HG03097 (cell line): ENCODE results near the gene GJB2.
"Not testable (repeated sequence)": the region's sequence is repeated elsewhere in the genome, so short reads cannot be mapped to it uniquely, and the experiment has no call there.

Source experiments
- ATAC-seq: cut with Tn5 transposase; IDR thresholded peaks from one replicate; pipeline ENCODE4 v1.9.1; 2021; ENCODE audit not compliant: unreplicated experiment, low FRiP score

GJB2 gene

GRCh38 chr13:20171364-20171763, 21.4 kb downstream of the GJB2 start:
- no peak for ATAC-seq

DNA sequence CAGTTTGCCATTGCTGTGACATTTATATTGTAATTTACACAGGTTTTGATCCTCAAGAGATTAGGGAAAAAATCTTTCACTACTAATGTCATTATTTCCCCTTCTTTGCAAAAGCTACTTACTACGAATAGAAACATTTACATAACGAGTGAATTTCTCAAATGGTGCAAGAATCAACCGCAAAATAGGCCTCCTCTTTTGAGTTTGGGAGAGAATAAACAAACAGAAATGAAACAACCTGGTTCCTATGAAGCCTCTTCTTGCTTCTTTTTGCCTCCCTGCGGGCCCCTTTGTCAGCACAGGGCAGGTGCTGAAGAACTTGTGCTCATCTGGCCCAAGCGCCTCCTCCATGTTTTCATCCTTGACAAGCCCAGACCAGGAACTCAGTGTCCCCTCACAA, 21.8 kb downstream of the GJB2 start:
- ATAC-seq: no peak

DNA sequence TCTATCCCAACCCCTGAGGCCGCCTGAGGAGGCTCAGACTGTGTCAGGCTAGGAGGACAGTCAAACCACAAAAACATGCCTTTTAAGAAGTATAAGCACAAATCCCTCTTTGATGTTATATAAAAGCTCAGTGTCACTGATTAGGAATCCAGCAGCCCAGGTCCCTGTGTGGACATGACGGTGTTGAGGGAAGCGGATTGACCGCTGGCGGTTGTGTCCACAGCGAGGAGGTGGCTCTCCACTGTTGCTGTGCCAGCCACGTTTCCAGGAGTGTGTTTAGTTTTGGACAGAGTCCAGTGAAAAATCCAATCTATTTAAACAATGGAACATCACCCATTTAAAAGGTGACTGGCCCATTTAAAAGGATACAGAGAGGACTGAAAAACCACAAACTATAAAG, 24.3 kb downstream of the GJB2 start:
- no peak for ATAC-seq

- no peak for ATAC-seq
Measured at GRCh38 chr13:20165417-20166257, 27.1 kb downstream of the GJB2 start.

DNA sequence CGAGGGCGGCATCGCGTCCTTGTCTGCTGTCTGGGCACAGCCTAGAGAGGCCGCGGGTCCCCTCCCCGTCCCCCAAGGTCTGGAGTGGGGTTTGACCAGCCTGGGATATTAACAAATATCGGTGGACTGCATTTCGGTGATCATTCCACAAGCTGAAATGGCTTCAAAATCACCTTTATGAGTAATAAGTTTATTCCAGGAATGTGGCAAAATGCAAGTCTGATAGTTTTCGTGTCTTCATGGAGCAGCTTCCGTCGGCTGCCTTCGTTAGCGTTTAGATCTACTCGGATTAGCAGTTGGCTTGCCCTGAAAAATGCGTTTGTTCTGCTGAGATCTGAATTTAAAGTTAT, 30.8 kb downstream of the GJB2 start:
- no peak for ATAC-seq

- ATAC-seq: peak; percentile 45
Measured at GRCh38 chr13:20161275-20161950, 31.3 kb downstream of the GJB2 start.

GRCh38 chr13:20160306-20161274, 32.1 kb downstream of the GJB2 start, which contains the start of gene GJA3:
TSS of gene GJA3 (minus strand) at chr13:20161052. CDS start at chr13:20143288, 17,764 bp downstream.
- ATAC-seq: peak; percentile 45

DNA sequence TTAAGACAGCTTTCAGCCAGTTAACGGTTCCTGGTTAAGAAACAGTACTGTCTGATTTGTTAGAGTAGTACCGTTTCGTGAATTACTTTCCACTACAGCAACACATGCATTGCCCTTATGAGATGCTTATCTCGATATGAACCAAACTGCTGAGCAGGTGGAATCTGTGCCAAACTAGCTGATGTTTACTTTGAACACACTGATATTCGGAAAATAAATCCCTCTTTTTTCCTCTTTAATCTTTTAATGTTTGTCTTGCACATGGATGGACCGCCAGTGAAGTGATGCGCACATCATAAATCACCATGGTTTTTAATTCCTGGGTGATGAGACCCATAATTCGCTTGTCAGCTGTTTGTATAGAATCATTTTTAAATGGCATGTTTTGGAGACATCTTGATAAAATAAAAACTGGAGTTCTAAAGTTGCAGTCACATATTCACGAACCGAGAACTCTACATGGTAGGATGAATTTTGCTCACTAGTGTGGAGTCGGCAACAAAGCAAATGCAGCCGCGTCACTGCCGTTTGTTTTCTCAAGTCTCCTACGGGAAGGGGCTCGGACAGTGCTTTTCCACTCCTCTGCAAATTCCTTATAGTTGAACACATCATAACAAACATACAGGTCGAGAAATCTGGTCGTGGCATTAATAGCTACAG, 33.0 kb downstream of the GJB2 start:
- ATAC-seq: no peak

- ATAC-seq: no peak
Measured at GRCh38 chr13:20157151-20157796, 35.5 kb downstream of the GJB2 start.

DNA sequence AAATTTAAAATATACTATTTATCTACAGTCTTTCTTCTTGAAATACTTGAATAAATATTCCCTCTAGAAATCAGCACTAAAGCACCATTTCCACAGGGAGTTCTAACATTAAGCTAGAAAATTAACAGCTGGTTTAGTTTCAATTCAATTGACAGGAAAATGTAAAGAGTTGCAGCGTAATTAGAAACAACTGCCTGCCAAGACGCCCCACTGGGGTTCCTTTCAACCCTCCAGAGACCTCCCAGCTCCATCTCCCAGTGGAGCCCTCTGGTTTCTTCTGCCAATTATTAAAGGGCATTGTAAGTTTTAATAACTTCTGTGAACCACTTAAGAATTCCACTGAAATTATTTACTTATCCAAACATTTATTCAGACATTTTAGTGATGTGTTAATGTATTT, 36.0 kb downstream of the GJB2 start:
- no peak for ATAC-seq

DNA sequence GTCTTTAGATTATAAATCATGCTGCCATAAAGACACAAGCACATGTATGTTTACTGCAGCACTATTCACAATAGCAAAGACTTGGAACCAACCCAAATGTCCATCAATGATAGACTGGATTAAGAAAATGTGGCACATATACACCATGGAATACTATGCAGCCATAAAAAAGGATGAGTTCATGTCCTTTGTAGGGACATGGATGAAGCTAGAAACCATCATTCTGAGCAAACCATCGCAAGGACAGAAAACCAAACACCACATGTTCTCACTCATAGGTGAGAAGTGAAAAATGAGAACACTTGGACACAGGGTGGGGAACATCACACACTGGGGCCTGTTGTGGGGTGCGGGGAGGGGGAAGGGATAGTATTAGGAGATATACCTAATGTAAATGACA, 39.4 kb downstream of the GJB2 start:
- ATAC-seq: not testable (repeated sequence)

GRCh38 chr13:20151612-20152011, 41.1 kb downstream of the GJB2 start:
- no peak for ATAC-seq

GRCh38 chr13:20151016-20151415, 41.7 kb downstream of the GJB2 start:
- no peak for ATAC-seq

DNA sequence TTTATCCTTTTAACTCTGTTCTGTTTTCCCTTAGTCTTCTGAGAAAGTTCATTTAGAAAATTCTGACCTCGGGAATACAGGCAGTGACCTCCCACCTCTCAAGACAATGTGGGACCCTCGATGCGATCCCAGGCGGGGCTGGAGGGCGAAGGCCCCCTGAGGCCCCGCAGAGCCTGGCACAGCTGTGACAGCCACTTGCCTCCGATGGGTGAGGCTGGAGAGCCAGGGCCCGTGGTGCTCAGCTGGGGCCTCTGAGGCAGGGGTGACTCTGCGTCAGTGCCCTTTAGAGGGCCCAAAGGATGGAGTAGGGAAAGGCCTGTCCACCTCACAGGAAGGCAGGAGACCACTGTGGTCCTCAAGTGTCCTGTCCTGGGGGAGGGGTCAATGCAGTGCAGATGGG, 42.2 kb downstream of the GJB2 start:
- ATAC-seq: no peak

DNA sequence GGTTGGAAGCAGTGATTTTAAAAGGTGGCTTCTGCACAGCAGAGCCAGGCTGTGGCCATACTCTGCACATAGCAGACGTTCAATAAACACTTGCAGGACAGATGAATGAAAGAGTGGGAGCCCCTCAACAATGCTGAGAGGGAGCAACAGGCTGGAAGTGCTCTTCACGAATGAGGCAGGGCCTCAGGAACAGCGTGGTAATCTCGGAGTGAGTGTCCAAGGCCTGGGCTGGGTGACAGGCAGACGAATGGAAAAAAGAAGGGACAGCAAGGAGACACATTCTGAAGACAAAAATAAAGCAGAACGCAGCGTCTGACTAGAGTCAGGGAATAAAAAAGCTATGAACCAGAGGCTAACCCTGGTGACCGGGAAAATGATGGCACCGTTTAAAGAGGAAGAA, 43.0 kb downstream of the GJB2 start:
- no peak for ATAC-seq

DNA sequence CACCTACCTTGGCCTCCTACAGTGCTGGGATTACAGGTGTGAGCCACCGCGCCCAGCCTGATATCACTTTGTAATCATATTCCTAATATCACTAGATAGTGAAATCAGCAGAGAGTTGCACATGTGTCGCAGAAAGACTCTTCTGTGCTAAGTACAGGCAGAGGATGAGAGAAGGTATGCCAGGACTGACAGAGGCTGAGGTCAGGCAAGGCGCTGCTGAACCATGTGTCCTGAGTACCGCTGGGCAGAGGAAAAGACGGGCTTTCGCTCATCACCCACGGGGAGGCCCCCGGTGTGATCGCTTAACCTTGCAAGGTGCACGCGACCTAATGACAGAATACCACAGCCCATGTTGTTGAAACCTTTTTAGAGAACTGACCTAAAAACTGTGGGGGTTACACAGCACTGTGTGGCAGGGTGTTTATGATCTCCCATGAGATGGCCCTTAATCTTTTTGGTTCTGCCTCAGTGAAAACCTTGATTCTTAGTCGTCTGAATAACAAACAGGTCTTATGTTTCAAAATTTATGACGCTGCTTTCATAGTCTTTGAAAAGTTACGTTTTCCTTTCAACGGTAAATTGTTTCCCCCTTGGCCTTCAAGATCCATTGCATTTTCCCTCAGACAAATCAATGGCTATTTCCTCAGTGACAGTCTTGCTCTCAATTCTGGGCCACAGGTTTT, 44.1 kb downstream of the GJB2 start:
- no peak for ATAC-seq

DNA sequence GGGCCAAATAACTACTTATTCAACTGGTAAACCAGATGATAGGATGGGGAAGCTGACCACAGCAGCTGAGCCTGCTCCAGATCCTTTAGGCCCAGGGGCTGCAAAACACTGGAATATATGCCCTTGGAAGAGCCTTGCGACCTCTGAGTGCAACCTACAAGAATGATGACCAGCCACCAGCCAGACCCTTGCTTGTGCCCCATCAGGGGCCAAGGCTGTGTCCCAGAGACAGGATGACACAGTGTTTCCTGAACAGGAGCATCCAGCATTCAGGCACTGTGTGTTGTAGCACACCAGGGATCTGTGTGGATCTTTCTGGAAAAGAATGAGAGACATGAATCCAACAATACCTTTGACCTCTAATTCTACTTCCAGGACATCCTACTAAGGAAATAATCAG, 46.4 kb downstream of the GJB2 start:
- ATAC-seq: no peak

DNA sequence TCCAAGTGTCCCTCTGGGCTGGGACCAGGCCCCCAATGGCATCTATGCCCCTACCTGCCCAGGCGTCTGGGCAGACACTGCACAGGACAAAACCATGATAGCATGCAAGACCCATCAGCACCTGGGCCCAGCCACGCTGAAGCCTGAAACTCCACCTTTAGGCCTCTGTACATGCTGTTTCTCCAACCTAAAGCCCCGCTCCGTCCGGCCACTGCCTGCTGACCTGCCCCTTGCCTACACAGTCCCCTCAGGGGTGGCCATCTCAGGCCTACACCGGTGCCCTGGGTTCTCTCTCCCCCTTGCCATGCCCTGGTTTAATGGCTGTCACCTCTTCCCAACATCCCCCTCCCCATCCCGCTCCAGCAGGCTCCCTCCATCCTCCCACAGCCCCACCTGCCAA, 47.2 kb downstream of the GJB2 start:
- ATAC-seq: no peak

DNA sequence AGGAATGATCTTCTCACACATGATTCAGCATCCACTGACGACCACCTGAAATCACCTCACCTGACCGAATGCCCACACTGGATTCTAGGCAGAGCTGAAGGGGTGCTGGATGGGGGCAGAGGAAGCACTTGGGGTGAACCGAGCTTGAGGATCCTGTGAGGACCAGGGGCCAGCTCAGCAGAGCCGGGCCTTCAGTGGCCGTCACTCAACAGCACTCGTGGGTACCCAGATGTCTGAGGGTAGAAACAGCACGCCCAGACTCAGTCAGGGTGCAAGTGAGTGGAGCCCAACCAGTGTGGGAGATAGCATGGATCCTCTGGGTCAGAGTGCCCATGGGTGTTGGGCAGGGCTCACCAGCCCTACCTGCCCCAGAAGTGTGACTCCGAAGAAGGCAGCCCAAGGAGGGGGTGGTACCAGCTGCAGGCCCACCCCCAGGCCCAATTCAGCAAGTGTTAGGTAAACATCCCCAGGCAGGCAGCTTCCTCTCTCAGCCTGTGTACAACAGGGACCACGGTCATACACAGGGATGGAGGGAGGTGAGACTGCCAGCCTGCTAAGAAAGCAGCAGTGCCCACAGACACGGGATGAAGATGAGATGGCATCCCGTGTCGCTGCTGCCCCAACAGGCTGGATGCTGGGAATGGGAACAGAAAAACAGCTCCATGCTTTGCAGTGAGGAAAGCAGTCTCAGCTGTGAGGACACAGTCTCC, 48.4 kb downstream of the GJB2 start:
- no peak for ATAC-seq
